GM12878 (cell line): Measurements from ENCODE around the gene CEACAM21. TPM values are rescaled to one million over a fixed set of nuclear protein-coding genes. Genes with fewer than 3 reads are reported as not detected.
"Not testable (repeated sequence)": the region's sequence is repeated elsewhere in the genome, so short reads cannot be mapped to it uniquely, and the experiment has no call there.

Source experiments
- ATAC-seq: fragments of 200-7000 bp; cut with Tn5 transposase; 3 replicates; pipeline ENCODE4 v1.9.1; 2020; ENCODE audit warnings: mild to moderate bottlenecking, moderate library complexity
- BruUV-seq: library from RNA; stranded (reverse); fragments of 400-500 nt; replicated peaks from 2 replicates; lab custom pipeline; 2021; lab: Mats Ljungman, UMichigan
- CTCF ChIA-PET: fragments of 300-600 bp; sonication (Branson Sonifier 250); formaldehyde crosslinking; extraction: SDS; loops from one replicate; lab custom pipeline; 2021; ENCODE audit warnings: inconsistent platforms; lab: Yijun Ruan, JAX
- POLR2A ChIA-PET: fragments of 350-600 bp; formaldehyde crosslinking; extraction: SDS; loops from one replicate; lab custom pipeline; 2021; ENCODE audit warnings: inconsistent platforms; lab: Charles Lee
- RAD21 ChIA-PET: fragments of 300-600 bp; sonication (Branson Sonifier 250); formaldehyde crosslinking; loops from one replicate; lab custom pipeline; 2023; ENCODE audit warnings: antibody characterized with exemption; ENCODE audit not compliant: unreplicated experiment; lab: Charles Lee
- SMC1A ChIA-PET: fragments of 300-600 bp; sonication (Branson Sonifier 250); formaldehyde crosslinking; loops from one replicate; lab custom pipeline; 2023; ENCODE audit not compliant: unreplicated experiment, uncharacterized antibody; lab: Charles Lee
- DNase-seq: peaks from one replicate; pipeline ENCODE4 v3.0.0-alpha.2; 2011; ENCODE audit warnings: low read depth, low spot score
- FAIRE-seq: peaks from 3 replicates; lab custom pipeline; 2011; peaks lifted over from hg19 to GRCh38; lab: Jason Lieb, UNC
- H2AFZ ChIP-seq: 2 replicates; pipeline ENCODE4 v1.6.0; 2011; ENCODE audit warnings: low read depth, low read length, control low read depth; ENCODE audit not compliant: control insufficient read depth
- H3K27ac ChIP-seq: 2 replicates; pipeline ENCODE4 v1.5.1; 2011; ENCODE audit warnings: control low read depth; ENCODE audit not compliant: control insufficient read depth, insufficient read depth
- H3K27me3 ChIP-seq, 2 experiments: replicated peaks in 1 of 2; 2 replicates each; pipeline versions ENCODE4 v1.6.0 to v1.6.1; 2011; ENCODE audit warnings: low read length in 1 of 2; ENCODE audit not compliant: control insufficient read depth in 2 of 2, insufficient read depth in 2 of 2
- H3K36me3 ChIP-seq, 2 experiments: 2 replicates each; pipeline ENCODE4 v1.5.1; 2011; ENCODE audit warnings: low read length in 1 of 2; ENCODE audit not compliant: control insufficient read depth in 2 of 2, insufficient read depth in 2 of 2
- H3K4me1 ChIP-seq: 2 replicates; pipeline ENCODE4 v1.6.1; 2011; ENCODE audit warnings: mild to moderate bottlenecking, low read length, moderate library complexity, mixed read lengths; ENCODE audit not compliant: control insufficient read depth, insufficient read depth
- H3K4me2 ChIP-seq: 2 replicates; pipeline ENCODE4 v1.6.0; 2011; ENCODE audit warnings: control low read depth; ENCODE audit not compliant: control insufficient read depth, insufficient read depth
- H3K4me3 ChIP-seq: fragments of 200-600 bp; sonication (generic); 2 replicates; pipeline ENCODE4 v1.5.1; 2016
- H3K79me2 ChIP-seq: 2 replicates; pipeline ENCODE4 v1.6.0; 2011; ENCODE audit warnings: low read length; ENCODE audit not compliant: control insufficient read depth, insufficient read depth
- H3K9ac ChIP-seq: 2 replicates; pipeline ENCODE4 v1.8.0; 2011; ENCODE audit warnings: low read length, control low read depth, mixed read lengths; ENCODE audit not compliant: control insufficient read depth, insufficient read depth
- H3K9me3 ChIP-seq: replicated peaks from 3 replicates; pipeline ENCODE4 v1.5.1; 2011; ENCODE audit warnings: mild to moderate bottlenecking, low read length; ENCODE audit not compliant: control insufficient read depth, insufficient read depth
- H4K20me1 ChIP-seq: 2 replicates; pipeline ENCODE4 v1.6.0; 2011; ENCODE audit not compliant: control insufficient read depth, insufficient read depth
- CBX5 ChIP-seq: sonication (generic); IDR thresholded peaks from 2 replicates; pipeline ENCODE4 v1.6.1; 2016; ENCODE audit warnings: low read depth, moderate library complexity, mild to moderate bottlenecking, inconsistent platforms
- MEF2A ChIP-seq: IDR thresholded peaks from 2 replicates; pipeline ENCODE4 v1.6.1; 2011; ENCODE audit warnings: low read depth, mild to moderate bottlenecking, low read length, moderate library complexity; ENCODE audit not compliant: insufficient read depth
- NBN ChIP-seq: fragments of 450-650 bp; IDR thresholded peaks from 2 replicates; pipeline ENCODE4 v1.6.1; 2016
- NFIC ChIP-seq: IDR thresholded peaks from 2 replicates; pipeline ENCODE4 v1.6.1; 2012; ENCODE audit warnings: low read depth, mild to moderate bottlenecking, inconsistent platforms, low read length, moderate library complexity
- SREBF2 ChIP-seq: IDR thresholded peaks from 2 replicates; pipeline ENCODE4 v1.6.1; 2012; ENCODE audit warnings: mild to moderate bottlenecking, low read length
- WGBS: methylation state at CpG from one replicate; pipeline ENCODE4 v1.1.6; 2016; ENCODE audit warnings: low lambda C conversion rate; ENCODE audit not compliant: insufficient replicate concordance, insufficient coverage; ENCODE audit errors: missing lambda C conversion rate; 5-methylcytosine and 5-hydroxymethylcytosine counted together
- in situ Hi-C: fragments of 300-500 bp; cut with MboI; formaldehyde crosslinking; loops from 9 replicates; pipeline ENCODE4 v1.14.3; 2018; ENCODE audit warnings: mixed read lengths
- intact Hi-C: fragments of 100-400 bp; cut with micrococcal nuclease; formaldehyde crosslinking; loops from one replicate; pipeline ENCODE4 v1.14.2; 2022; ENCODE audit not compliant: unreplicated experiment
- polyA plus RNA-seq, 11 experiments: library from polyadenylated mRNA; depleted of rRNA in 4 of 11; unstranded in 6 of 11; stranded (reverse) in 5 of 11; fragments of >200 nt; fragmentation: Nextera tagmentation in 4 of 11; fragmentation: Illumina TruSeq in 1 of 11; extraction: Ambion mirVana in 4 of 11; extraction: Trizol in 1 of 11; gene quantifications; 1 replicate in 1 of 11; 2 replicates in 10 of 11; pipeline versions ENCODE4 v1.2.1 to v1.2.3, GENCODE V29; 2011 to 2016; ENCODE audit warnings: inconsistent platforms in 2 of 11, missing spikeins in 2 of 11, low read depth in 1 of 11
- total RNA-seq, 4 experiments: library from RNA; depleted of rRNA in 3 of 4; stranded (reverse); fragments of >200 nt in 3 of 4; fragmentation: Illumina TruSeq in 1 of 4; extraction: Trizol in 1 of 4; gene quantifications; 2 replicates each; pipeline versions ENCODE4 v1.2.1 to v1.2.3, GENCODE V29; 2013 to 2021

CEACAM21 gene
- total and polyA plus RNA-seq, 10 of the 15 experiments (the other 5 are each of a cell fraction or from before 2014, with no cell fraction given), result 0.87 to 13.6 (median 8.1) TPM

GRCh38 chr19:41582577-41583182, 6.7 kb downstream of the CEACAM21 start:
- BruUV-seq, POLR2A ChIA-PET, H3K36me3 ChIP-seq: not testable (repeated sequence)

DNA sequence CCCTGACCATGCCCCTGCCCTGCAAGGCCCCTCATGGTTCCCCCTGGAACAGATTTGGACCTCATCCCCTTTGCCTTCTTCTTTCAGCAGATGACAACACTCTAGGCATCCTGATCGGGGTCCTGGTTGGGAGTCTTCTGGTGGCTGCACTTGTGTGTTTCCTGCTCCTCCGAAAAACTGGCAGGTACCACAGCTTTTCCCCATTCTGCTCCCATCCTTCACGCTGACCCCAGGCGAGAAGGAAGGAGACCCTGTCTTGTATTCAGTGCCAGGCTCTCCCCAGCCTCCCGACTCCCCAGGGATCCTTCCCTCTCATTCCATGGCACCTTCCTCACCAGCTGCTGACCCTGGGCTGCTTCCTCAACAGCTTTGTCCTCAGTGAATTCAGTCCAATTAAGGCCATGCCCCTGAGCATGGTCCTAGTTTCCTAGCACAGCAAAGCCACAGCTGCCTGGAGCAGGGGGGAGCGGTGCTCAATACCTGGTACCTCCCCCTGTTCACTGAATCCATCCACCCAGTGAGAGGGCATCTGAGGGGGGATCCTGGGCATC, 8.4 kb downstream of the CEACAM21 start:
- Histone ChIP-seq H3K4me2 (no peak overlapping the region), H3K79me2 (no peaks in the 10 kb centered on the region), H3K4me1 (no peaks in the 10 kb centered on the region), H4K20me1 (no peaks in the 10 kb centered on the region; the same call in 1 of the 2 replicates), H2AFZ (no peak overlapping the region), H3K36me3 (no peaks in the 10 kb centered on the region), H3K4me3 (no peak overlapping the region), H3K9me3 (peaks cover 14% of the 10 kb centered on the region), H3K27ac (no peak overlapping the region), H3K27me3 (no peaks in the 10 kb centered on the region), H3K9ac (no peak overlapping the region)
- no TSS peak for BruUV-seq
- ChIA-PET POLR2A (no interaction called here), SMC1A (no interaction called here), RAD21 (no interaction called here), CTCF (interaction anchor here (0.9 to 1.4 kb wide), 2 partner anchors 13 to 14 kb away, joined by 3 read pairs; no protein-coding TSS in a partner anchor)
- DNase-seq, result no peak
- no peak for FAIRE-seq
- ATAC-seq, result no peak
- in situ Hi-C loops (no loop called here), intact Hi-C loops (no loop called here)
- 36% methylated on average over 6 of the region's 6 CpGs for WGBS
- TF ChIP-seq MEF2A, result no peak
- no peak for TF ChIP-seq NBN
- no peak for TF ChIP-seq SREBF2
- TF ChIP-seq NFIC, result no peak
- TF ChIP-seq, all 136 proteins: peak for 0

More at GRCh38 chr19:41582577-41583182, 6.7 kb downstream of the CEACAM21 start:
- ATAC-seq, RAD21 ChIA-PET, in situ Hi-C loops, H4K20me1 ChIP-seq, SMC1A ChIA-PET, H3K9ac ChIP-seq: not testable (repeated sequence)
- 0 out of 2 replicates have a peak, but pooled peaks have one; percentile 7 for TF ChIP-seq CBX5
- TF ChIP-seq, all 136 proteins: peak for 1; not testable (repeated sequence) for 135
- H3K27ac ChIP-seq, H3K4me1 ChIP-seq, DNase-seq, intact Hi-C loops, H3K4me3 ChIP-seq, FAIRE-seq, H3K79me2 ChIP-seq, H3K27me3 ChIP-seq, H2AFZ ChIP-seq, H3K4me2 ChIP-seq: not testable (repeated sequence)
- CTCF ChIA-PET, result interaction anchor here (1.4 kb wide), 1 partner anchor 14 kb away, joined by 3 read pairs; no protein-coding TSS in a partner anchor
- peaks cover 14% of the 10 kb centered on the region for H3K9me3 ChIP-seq
- WGBS, result 88% methylated on average over 1 of the region's 1 CpG
